Measurements from ENCODE around the gene CIDEB.

DNA sequence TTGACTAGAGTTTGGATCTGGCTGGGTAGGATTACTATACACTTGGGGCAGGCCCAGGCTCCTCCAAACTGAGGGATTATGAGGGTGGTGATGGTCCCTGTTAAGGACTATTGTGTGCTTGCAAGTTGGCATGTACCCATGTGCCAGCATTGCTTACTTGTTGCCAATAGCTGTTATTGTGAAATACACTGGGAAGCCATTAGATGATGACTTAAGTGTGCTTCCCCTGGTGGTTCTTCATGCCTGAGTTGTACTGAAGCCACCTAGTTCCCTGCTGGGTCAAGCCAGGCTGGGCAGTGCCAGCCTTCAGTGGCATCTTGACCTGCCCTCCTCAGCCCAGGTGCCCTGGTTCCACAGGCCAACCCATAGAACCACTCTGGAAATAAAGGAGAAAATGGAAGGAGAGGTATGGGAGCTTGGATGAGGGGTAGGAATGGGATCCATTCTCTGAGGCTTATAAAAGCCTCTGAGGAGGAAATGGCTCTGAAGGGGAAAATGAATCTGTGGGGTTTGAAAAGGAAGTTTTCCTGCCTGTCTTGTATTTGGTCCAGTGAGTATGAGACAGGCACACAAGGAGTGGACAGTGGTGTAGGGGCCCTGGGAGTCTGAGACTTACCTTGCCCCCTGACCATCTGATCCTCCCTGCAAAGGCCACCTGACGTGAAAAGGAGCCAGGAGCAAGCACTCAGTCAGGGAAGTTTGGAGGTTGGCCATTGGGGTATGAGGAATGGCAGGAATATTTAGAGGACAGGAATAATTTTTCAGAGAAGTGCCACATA, 4.2 kb upstream of the CIDEB start:
- TF ChIP-seq, protein P1, sequence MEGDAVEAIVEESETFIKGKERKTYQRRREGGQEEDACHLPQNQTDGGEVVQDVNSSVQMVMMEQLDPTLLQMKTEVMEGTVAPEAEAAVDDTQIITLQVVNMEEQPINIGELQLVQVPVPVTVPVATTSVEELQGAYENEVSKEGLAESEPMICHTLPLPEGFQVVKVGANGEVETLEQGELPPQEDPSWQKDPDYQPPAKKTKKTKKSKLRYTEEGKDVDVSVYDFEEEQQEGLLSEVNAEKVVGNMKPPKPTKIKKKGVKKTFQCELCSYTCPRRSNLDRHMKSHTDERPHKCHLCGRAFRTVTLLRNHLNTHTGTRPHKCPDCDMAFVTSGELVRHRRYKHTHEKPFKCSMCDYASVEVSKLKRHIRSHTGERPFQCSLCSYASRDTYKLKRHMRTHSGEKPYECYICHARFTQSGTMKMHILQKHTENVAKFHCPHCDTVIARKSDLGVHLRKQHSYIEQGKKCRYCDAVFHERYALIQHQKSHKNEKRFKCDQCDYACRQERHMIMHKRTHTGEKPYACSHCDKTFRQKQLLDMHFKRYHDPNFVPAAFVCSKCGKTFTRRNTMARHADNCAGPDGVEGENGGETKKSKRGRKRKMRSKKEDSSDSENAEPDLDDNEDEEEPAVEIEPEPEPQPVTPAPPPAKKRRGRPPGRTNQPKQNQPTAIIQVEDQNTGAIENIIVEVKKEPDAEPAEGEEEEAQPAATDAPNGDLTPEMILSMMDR (IDR thresholded peaks at IDR 0.05 in 2 of 3, conservative IDR thresholded peaks at IDR 0.05 in 1 of 3; ENCODE audit: borderline replicate concordance in 1 of 3, insufficient read depth in 1 of 3, low read depth in 2 of 3, low read length in 2 of 3) = no peak
- no peak for TF ChIP-seq CEBPB (IDR thresholded peaks at IDR 0.05; ENCODE audit: low read depth)
- TF ChIP-seq, protein P2, sequence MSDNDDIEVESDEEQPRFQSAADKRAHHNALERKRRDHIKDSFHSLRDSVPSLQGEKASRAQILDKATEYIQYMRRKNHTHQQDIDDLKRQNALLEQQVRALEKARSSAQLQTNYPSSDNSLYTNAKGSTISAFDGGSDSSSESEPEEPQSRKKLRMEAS (IDR thresholded peaks at IDR 0.05) = no peak
- TF ChIP-seq EZH2phosphoT487 (IDR thresholded peaks at IDR 0.05; ENCODE audit: borderline replicate concordance) = no peak

Data from HCT116 (cell line).